ENCODE measurements around the gene JAKMIP2.
"Not testable (repeated sequence)": the region's sequence is repeated elsewhere in the genome, so short reads cannot be mapped to it uniquely, and the experiment has no call there.

JAKMIP2 gene

GRCh38 chr5:147559749-147560148 is 222.8 kb downstream of the JAKMIP2 start:
- DNase-seq = no peak
- Histone ChIP-seq H3K27me3 (no peaks in the 10 kb centered on the region), H3K4me1 (peaks cover 14% of the 10 kb centered on the region), H3K9me3 (no peaks in the 10 kb centered on the region), H3K36me3 (no peaks in the 10 kb centered on the region), H3K4me3 (ENCODE audit: low read depth, low read length) (no peak overlapping the region)
- no peak; the same call in 1 of the 2 replicates for TF ChIP-seq CTCF (IDR thresholded peaks at IDR 0.05; ENCODE audit: low read depth, low read length)

- H3K4me1 ChIP-seq = peaks cover 23% of the 10 kb centered on the region
- no peaks in the 10 kb centered on the region for H3K9me3 ChIP-seq
- TF ChIP-seq CTCF (IDR thresholded peaks at IDR 0.05; ENCODE audit: low read depth, low read length) = peak; percentile 93
- DNase-seq = peak; percentile 77
- H3K27me3 ChIP-seq = no peaks in the 10 kb centered on the region
- no peak overlapping the region for H3K4me3 ChIP-seq (ENCODE audit: low read depth, low read length)
- H3K36me3 ChIP-seq = no peaks in the 10 kb centered on the region
These were observed 223.7 kb downstream of the JAKMIP2 start for GRCh38 chr5:147558826-147559225.

- no peaks in the 10 kb centered on the region for H3K36me3 ChIP-seq
- no peak for DNase-seq
- H3K4me1 ChIP-seq = peaks cover 26% of the 10 kb centered on the region
- TF ChIP-seq CTCF (IDR thresholded peaks at IDR 0.05; ENCODE audit: low read depth, low read length) = no peak
- H3K4me3 ChIP-seq (ENCODE audit: low read depth, low read length) = no peak overlapping the region
- H3K27me3 ChIP-seq = no peaks in the 10 kb centered on the region
- H3K9me3 ChIP-seq = no peaks in the 10 kb centered on the region
These were observed 224.4 kb downstream of the JAKMIP2 start for GRCh38 chr5:147557876-147558745.

GRCh38 chr5:147555176-147555575 is 227.4 kb downstream of the JAKMIP2 start:
- peaks cover 32% of the 10 kb centered on the region for H3K4me1 ChIP-seq
- DNase-seq = no peak
- no peak for TF ChIP-seq CTCF (IDR thresholded peaks at IDR 0.05; ENCODE audit: low read depth, low read length)

GRCh38 chr5:147554261-147554817 is 228.2 kb downstream of the JAKMIP2 start:
- Histone ChIP-seq H3K9me3 (no peaks in the 10 kb centered on the region), H3K4me1 (peaks cover 32% of the 10 kb centered on the region), H3K4me3 (ENCODE audit: low read depth, low read length) (no peak overlapping the region), H3K27me3 (no peaks in the 10 kb centered on the region), H3K36me3 (no peaks in the 10 kb centered on the region)
- no peak for TF ChIP-seq CTCF (IDR thresholded peaks at IDR 0.05; ENCODE audit: low read depth, low read length)
- peak; percentile 29 for DNase-seq

More at GRCh38 chr5:147555176-147555575, 227.4 kb downstream of the JAKMIP2 start:
- Histone ChIP-seq H3K4me3 (ENCODE audit: low read depth, low read length) (no peak overlapping the region), H3K9me3 (no peaks in the 10 kb centered on the region), H3K27me3 (no peaks in the 10 kb centered on the region), H3K36me3 (no peaks in the 10 kb centered on the region)

- not testable (repeated sequence) for DNase-seq; H3K4me3 ChIP-seq (ENCODE audit: low read depth, low read length); H3K36me3 ChIP-seq; H3K27me3 ChIP-seq; H3K9me3 ChIP-seq
- peaks cover 32% of the 10 kb centered on the region for H3K4me1 ChIP-seq
These were observed 228.7 kb downstream of the JAKMIP2 start for GRCh38 chr5:147553817-147554216.
